HEK293 (cell line): ENCODE measurements around the gene HINFP.

Source experiments
- GLIS1 ChIP-seq: fragments of 450-650 bp; formaldehyde crosslinking; IDR thresholded peaks from 2 replicates; pipeline ENCODE4 v1.5.1; 2016; ENCODE audit warnings: missing biosample characterization, missing genetic modification characterization
- MYNN ChIP-seq: fragments of 450-650 bp; formaldehyde crosslinking; IDR thresholded peaks from 2 replicates; pipeline ENCODE4 v1.5.1; 2016; ENCODE audit warnings: missing biosample characterization, missing genetic modification characterization, borderline replicate concordance
- OVOL3 ChIP-seq: fragments of 450-650 bp; formaldehyde crosslinking; IDR thresholded peaks from 2 replicates; pipeline ENCODE4 v1.5.1; 2016; ENCODE audit warnings: missing biosample characterization, missing genetic modification characterization
- RBAK ChIP-seq: fragments of 450-650 bp; formaldehyde crosslinking; IDR thresholded peaks from 2 replicates; pipeline ENCODE4 v1.5.1; 2016; ENCODE audit warnings: missing biosample characterization, missing genetic modification characterization
- REPIN1 ChIP-seq: fragments of 450-650 bp; formaldehyde crosslinking; IDR thresholded peaks from 2 replicates; pipeline ENCODE4 v1.5.1; 2017; ENCODE audit warnings: missing biosample characterization, missing genetic modification characterization, low read depth
- SP3 ChIP-seq: fragments of 450-650 bp; formaldehyde crosslinking; IDR thresholded peaks from 2 replicates; pipeline ENCODE4 v1.5.1; 2016; ENCODE audit warnings: missing biosample characterization, missing genetic modification characterization
- ZBTB20 ChIP-seq: fragments of 450-650 bp; formaldehyde crosslinking; IDR thresholded peaks from 2 replicates; pipeline ENCODE4 v1.5.1; 2016; ENCODE audit warnings: missing biosample characterization, missing genetic modification characterization
- ZFP3 ChIP-seq: fragments of 450-650 bp; formaldehyde crosslinking; IDR thresholded peaks from 2 replicates; pipeline ENCODE4 v1.5.1; 2016; ENCODE audit warnings: low read depth, missing biosample characterization, missing genetic modification characterization
- ZFP37 ChIP-seq: fragments of 450-650 bp; formaldehyde crosslinking; IDR thresholded peaks from 2 replicates; pipeline ENCODE4 v1.5.1; 2016; ENCODE audit warnings: missing biosample characterization, missing genetic modification characterization
- ZFP41 ChIP-seq: fragments of 450-650 bp; formaldehyde crosslinking; IDR thresholded peaks from 2 replicates; pipeline ENCODE4 v1.5.1; 2016; ENCODE audit warnings: missing biosample characterization, missing genetic modification characterization, borderline replicate concordance
- ZNF157 ChIP-seq: fragments of 450-650 bp; formaldehyde crosslinking; IDR thresholded peaks from 2 replicates; pipeline ENCODE4 v1.5.1; 2016; ENCODE audit warnings: missing biosample characterization, missing genetic modification characterization
- ZNF169 ChIP-seq: fragments of 450-650 bp; formaldehyde crosslinking; IDR thresholded peaks from 2 replicates; pipeline ENCODE4 v1.5.1; 2016; ENCODE audit warnings: missing biosample characterization, missing genetic modification characterization
- ZNF24 ChIP-seq: fragments of 450-650 bp; formaldehyde crosslinking; IDR thresholded peaks from 2 replicates; pipeline ENCODE4 v1.5.1; 2016; ENCODE audit warnings: missing biosample characterization, missing genetic modification characterization
- ZNF292 ChIP-seq: fragments of 450-650 bp; formaldehyde crosslinking; IDR thresholded peaks from 2 replicates; pipeline ENCODE4 v1.5.1; 2016; ENCODE audit warnings: low read depth, missing biosample characterization, missing genetic modification characterization, borderline replicate concordance
- ZNF335 ChIP-seq: fragments of 450-650 bp; formaldehyde crosslinking; conservative IDR thresholded peaks from 2 replicates; pipeline ENCODE4 v1.5.1; 2016; ENCODE audit warnings: missing biosample characterization, missing genetic modification characterization
- ZNF350 ChIP-seq: fragments of 450-650 bp; formaldehyde crosslinking; IDR thresholded peaks from 2 replicates; pipeline ENCODE4 v1.5.0; 2017; ENCODE audit warnings: missing biosample characterization, mild to moderate bottlenecking, missing genetic modification characterization
- ZNF433 ChIP-seq: fragments of 450-650 bp; formaldehyde crosslinking; IDR thresholded peaks from 2 replicates; pipeline ENCODE4 v1.5.1; 2016; ENCODE audit warnings: missing biosample characterization, missing genetic modification characterization, low read depth
- ZNF501 ChIP-seq: fragments of 450-650 bp; formaldehyde crosslinking; IDR thresholded peaks from 2 replicates; pipeline ENCODE4 v1.5.1; 2016; ENCODE audit warnings: missing biosample characterization, missing genetic modification characterization
- ZNF510 ChIP-seq: fragments of 450-650 bp; formaldehyde crosslinking; IDR thresholded peaks from 2 replicates; pipeline ENCODE4 v1.5.1; 2018; ENCODE audit warnings: mild to moderate bottlenecking, missing genetic modification characterization, missing biosample characterization; ENCODE audit not compliant: insufficient replicate concordance
- ZNF747 ChIP-seq: fragments of 450-650 bp; formaldehyde crosslinking; IDR thresholded peaks from 2 replicates; pipeline ENCODE4 v1.5.1; 2016; ENCODE audit warnings: missing biosample characterization, missing genetic modification characterization
- ZNF837 ChIP-seq: fragments of 450-650 bp; formaldehyde crosslinking; IDR thresholded peaks from 2 replicates; pipeline ENCODE4 v1.5.1; 2016; ENCODE audit warnings: missing biosample characterization, missing genetic modification characterization
- ZNF843 ChIP-seq: fragments of 450-650 bp; formaldehyde crosslinking; IDR thresholded peaks from 2 replicates; pipeline ENCODE4 v1.5.1; 2016; ENCODE audit warnings: missing biosample characterization, missing genetic modification characterization
- TF ChIP-seq, protein P1 (sequence below): fragments of 450-650 bp; formaldehyde crosslinking; IDR thresholded peaks from 2 replicates; pipeline ENCODE4 v1.5.1; 2016; ENCODE audit warnings: missing biosample characterization, missing genetic modification characterization
- TF ChIP-seq, protein P2 (sequence below): fragments of 450-650 bp; IDR thresholded peaks from 2 replicates; pipeline ENCODE4 v1.5.1; 2018; ENCODE audit warnings: missing biosample characterization, missing genetic modification characterization
- TF ChIP-seq, protein P3 (sequence below): fragments of 450-650 bp; formaldehyde crosslinking; IDR thresholded peaks from 2 replicates; pipeline ENCODE4 v1.5.1; 2016; ENCODE audit warnings: missing biosample characterization, missing genetic modification characterization
- TF ChIP-seq, protein P4 (sequence below): fragments of 450-650 bp; formaldehyde crosslinking; IDR thresholded peaks from 2 replicates; pipeline ENCODE4 v1.5.1; 2016; ENCODE audit warnings: missing biosample characterization, missing genetic modification characterization, borderline replicate concordance
- TF ChIP-seq, protein P5 (sequence below): fragments of 450-650 bp; formaldehyde crosslinking; IDR thresholded peaks from 2 replicates; pipeline ENCODE4 v1.5.1; 2016; ENCODE audit warnings: missing biosample characterization, missing genetic modification characterization
- TF ChIP-seq, protein P6 (sequence below): fragments of 450-650 bp; formaldehyde crosslinking; IDR thresholded peaks from 2 replicates; pipeline ENCODE4 v1.5.1; 2016; ENCODE audit warnings: missing biosample characterization, missing genetic modification characterization

The HINFP gene

DNA sequence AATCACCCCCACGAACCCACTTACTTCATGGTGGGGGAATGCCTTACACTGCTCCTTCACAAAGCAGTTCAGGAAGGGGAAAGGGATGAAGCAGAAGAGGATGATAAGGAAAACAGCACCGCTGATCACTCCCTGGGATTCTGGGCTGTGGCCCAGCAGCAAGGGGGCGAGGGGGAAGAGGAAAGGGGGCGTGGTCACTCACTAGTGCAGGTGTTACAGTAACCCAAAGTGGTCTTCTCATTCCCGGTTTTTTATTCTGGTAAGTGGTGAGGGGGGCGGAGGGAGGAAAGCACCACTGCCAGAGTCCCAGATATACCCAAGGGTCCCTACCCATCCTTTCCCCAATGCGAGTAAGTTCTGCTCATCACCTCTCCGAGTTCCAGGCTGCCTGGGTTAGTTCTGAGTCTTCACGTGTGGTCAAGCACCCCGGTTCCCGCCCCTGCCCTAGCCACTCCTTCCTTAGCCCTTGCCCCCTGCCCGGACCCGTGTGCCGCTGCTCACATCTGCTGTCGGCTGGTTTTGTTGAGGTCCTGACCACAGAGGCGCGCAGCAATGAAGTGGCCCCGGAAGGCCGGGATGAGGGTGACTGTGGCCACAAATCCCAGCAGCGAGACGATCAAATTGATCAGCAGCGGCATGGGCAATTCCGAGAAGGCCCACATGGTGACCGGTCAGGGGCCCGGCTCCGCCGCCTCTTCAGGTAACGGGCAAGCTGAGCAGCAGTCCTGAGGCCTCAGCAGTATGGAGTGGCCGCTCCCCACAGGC is 20.2 kb upstream of the HINFP start (continued):
- TF ChIP-seq ZNF510 (tag by site-specific recombination) (no peak), MYNN (tag by site-specific recombination) (no peak), ZNF335 (tag by site-specific recombination) (no peak; the same call in none of the 2 replicates), ZFP37 (tag by site-specific recombination) (no peak), ZNF747 (tag by site-specific recombination) (no peak), SP3 (peak; percentile 47; the same call in 1 of the 2 replicates), ZNF157 (tag by site-specific recombination) (no peak), OVOL3 (no peak), ZFP3 (tag by site-specific recombination) (no peak), GLIS1 (no peak), RBAK (tag by site-specific recombination) (no peak), ZNF169 (no peak), ZNF350 (tag by site-specific recombination) (no peak), ZBTB20 (tag by site-specific recombination) (peak; percentile 62; the same call in 1 of the 2 replicates), ZNF292 (tag by site-specific recombination) (no peak), ZNF837 (tag by site-specific recombination) (no peak), ZNF843 (tag by site-specific recombination) (no peak), ZFP41 (tag by site-specific recombination) (no peak), ZNF24 (tag by site-specific recombination) (no peak), ZNF433 (no peak), ZNF501 (tag by site-specific recombination) (no peak), REPIN1 (tag by site-specific recombination) (no peak)
- TF ChIP-seq, protein P1, sequence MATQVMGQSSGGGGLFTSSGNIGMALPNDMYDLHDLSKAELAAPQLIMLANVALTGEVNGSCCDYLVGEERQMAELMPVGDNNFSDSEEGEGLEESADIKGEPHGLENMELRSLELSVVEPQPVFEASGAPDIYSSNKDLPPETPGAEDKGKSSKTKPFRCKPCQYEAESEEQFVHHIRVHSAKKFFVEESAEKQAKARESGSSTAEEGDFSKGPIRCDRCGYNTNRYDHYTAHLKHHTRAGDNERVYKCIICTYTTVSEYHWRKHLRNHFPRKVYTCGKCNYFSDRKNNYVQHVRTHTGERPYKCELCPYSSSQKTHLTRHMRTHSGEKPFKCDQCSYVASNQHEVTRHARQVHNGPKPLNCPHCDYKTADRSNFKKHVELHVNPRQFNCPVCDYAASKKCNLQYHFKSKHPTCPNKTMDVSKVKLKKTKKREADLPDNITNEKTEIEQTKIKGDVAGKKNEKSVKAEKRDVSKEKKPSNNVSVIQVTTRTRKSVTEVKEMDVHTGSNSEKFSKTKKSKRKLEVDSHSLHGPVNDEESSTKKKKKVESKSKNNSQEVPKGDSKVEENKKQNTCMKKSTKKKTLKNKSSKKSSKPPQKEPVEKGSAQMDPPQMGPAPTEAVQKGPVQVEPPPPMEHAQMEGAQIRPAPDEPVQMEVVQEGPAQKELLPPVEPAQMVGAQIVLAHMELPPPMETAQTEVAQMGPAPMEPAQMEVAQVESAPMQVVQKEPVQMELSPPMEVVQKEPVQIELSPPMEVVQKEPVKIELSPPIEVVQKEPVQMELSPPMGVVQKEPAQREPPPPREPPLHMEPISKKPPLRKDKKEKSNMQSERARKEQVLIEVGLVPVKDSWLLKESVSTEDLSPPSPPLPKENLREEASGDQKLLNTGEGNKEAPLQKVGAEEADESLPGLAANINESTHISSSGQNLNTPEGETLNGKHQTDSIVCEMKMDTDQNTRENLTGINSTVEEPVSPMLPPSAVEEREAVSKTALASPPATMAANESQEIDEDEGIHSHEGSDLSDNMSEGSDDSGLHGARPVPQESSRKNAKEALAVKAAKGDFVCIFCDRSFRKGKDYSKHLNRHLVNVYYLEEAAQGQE = no peak
- TF ChIP-seq, protein P2, sequence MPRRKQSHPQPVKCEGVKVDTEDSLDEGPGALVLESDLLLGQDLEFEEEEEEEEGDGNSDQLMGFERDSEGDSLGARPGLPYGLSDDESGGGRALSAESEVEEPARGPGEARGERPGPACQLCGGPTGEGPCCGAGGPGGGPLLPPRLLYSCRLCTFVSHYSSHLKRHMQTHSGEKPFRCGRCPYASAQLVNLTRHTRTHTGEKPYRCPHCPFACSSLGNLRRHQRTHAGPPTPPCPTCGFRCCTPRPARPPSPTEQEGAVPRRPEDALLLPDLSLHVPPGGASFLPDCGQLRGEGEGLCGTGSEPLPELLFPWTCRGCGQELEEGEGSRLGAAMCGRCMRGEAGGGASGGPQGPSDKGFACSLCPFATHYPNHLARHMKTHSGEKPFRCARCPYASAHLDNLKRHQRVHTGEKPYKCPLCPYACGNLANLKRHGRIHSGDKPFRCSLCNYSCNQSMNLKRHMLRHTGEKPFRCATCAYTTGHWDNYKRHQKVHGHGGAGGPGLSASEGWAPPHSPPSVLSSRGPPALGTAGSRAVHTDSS (tag by site-specific recombination) = peak; percentile 79
- TF ChIP-seq, protein P3, sequence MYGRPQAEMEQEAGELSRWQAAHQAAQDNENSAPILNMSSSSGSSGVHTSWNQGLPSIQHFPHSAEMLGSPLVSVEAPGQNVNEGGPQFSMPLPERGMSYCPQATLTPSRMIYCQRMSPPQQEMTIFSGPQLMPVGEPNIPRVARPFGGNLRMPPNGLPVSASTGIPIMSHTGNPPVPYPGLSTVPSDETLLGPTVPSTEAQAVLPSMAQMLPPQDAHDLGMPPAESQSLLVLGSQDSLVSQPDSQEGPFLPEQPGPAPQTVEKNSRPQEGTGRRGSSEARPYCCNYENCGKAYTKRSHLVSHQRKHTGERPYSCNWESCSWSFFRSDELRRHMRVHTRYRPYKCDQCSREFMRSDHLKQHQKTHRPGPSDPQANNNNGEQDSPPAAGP = no peak
- TF ChIP-seq, protein P4, sequence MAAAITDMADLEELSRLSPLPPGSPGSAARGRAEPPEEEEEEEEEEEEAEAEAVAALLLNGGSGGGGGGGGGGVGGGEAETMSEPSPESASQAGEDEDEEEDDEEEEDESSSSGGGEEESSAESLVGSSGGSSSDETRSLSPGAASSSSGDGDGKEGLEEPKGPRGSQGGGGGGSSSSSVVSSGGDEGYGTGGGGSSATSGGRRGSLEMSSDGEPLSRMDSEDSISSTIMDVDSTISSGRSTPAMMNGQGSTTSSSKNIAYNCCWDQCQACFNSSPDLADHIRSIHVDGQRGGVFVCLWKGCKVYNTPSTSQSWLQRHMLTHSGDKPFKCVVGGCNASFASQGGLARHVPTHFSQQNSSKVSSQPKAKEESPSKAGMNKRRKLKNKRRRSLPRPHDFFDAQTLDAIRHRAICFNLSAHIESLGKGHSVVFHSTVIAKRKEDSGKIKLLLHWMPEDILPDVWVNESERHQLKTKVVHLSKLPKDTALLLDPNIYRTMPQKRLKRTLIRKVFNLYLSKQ (tag by site-specific recombination) = no peak
- TF ChIP-seq, protein P5, sequence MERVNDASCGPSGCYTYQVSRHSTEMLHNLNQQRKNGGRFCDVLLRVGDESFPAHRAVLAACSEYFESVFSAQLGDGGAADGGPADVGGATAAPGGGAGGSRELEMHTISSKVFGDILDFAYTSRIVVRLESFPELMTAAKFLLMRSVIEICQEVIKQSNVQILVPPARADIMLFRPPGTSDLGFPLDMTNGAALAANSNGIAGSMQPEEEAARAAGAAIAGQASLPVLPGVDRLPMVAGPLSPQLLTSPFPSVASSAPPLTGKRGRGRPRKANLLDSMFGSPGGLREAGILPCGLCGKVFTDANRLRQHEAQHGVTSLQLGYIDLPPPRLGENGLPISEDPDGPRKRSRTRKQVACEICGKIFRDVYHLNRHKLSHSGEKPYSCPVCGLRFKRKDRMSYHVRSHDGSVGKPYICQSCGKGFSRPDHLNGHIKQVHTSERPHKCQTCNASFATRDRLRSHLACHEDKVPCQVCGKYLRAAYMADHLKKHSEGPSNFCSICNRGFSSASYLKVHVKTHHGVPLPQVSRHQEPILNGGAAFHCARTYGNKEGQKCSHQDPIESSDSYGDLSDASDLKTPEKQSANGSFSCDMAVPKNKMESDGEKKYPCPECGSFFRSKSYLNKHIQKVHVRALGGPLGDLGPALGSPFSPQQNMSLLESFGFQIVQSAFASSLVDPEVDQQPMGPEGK (tag by site-specific recombination) = no peak
- TF ChIP-seq, protein P6, sequence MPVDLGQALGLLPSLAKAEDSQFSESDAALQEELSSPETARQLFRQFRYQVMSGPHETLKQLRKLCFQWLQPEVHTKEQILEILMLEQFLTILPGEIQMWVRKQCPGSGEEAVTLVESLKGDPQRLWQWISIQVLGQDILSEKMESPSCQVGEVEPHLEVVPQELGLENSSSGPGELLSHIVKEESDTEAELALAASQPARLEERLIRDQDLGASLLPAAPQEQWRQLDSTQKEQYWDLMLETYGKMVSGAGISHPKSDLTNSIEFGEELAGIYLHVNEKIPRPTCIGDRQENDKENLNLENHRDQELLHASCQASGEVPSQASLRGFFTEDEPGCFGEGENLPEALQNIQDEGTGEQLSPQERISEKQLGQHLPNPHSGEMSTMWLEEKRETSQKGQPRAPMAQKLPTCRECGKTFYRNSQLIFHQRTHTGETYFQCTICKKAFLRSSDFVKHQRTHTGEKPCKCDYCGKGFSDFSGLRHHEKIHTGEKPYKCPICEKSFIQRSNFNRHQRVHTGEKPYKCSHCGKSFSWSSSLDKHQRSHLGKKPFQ (tag by site-specific recombination) = no peak
